NCI-H2107 treated with DMSO at 0.1 percent for 48 hours (cell line): ENCODE measurements around the gene USP24.

Source experiments
- DNase-seq: peaks from one replicate; lab custom pipeline; 2025; ENCODE audit not compliant: unreplicated experiment; lab: John Stamatoyannopoulos, UW

Gene USP24, protein sequence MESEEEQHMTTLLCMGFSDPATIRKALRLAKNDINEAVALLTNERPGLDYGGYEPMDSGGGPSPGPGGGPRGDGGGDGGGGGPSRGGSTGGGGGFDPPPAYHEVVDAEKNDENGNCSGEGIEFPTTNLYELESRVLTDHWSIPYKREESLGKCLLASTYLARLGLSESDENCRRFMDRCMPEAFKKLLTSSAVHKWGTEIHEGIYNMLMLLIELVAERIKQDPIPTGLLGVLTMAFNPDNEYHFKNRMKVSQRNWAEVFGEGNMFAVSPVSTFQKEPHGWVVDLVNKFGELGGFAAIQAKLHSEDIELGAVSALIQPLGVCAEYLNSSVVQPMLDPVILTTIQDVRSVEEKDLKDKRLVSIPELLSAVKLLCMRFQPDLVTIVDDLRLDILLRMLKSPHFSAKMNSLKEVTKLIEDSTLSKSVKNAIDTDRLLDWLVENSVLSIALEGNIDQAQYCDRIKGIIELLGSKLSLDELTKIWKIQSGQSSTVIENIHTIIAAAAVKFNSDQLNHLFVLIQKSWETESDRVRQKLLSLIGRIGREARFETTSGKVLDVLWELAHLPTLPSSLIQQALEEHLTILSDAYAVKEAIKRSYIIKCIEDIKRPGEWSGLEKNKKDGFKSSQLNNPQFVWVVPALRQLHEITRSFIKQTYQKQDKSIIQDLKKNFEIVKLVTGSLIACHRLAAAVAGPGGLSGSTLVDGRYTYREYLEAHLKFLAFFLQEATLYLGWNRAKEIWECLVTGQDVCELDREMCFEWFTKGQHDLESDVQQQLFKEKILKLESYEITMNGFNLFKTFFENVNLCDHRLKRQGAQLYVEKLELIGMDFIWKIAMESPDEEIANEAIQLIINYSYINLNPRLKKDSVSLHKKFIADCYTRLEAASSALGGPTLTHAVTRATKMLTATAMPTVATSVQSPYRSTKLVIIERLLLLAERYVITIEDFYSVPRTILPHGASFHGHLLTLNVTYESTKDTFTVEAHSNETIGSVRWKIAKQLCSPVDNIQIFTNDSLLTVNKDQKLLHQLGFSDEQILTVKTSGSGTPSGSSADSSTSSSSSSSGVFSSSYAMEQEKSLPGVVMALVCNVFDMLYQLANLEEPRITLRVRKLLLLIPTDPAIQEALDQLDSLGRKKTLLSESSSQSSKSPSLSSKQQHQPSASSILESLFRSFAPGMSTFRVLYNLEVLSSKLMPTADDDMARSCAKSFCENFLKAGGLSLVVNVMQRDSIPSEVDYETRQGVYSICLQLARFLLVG (N-terminal part only)

DNA sequence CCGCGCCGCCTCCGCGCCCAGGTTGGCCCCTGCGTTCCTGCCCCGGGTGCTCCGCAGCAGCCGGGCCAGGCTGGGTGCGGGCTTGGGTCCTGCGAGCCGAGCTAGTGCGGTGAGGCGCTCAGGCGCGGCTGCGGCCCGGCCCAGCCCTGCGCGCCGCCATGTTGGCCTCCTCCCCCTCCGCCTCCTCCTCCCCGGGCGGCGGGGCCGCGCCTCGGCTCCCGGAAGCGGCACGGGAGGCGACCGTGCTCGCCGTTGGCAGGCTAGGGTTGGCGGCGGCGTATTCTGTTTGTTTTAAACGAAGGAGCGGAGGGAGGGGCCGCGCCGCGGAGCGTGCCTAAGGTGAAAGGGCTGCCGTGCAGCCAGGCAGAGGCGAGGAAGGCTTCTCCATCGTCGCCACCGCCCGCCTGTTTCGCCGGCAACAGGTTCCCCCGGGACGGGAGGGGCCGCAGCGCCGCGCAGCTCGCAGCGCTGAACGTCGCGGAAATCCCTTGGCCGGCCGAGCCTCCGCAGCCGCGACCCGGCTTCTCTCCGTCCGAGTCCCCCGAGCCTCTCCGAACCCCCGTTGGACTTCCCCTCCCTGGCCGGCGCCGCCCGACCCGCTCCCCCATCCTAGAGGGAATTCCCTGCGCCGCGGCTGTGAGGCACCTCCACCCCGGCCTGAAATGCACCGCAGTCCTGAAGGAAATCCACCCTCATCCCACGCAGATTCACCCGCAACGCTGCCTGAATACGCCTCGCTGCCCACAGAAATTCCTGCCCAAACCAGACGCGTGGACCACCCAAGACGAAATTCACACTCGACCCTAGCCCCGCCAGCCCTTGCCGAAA lies at the start of gene USP24:
USP24 (minus strand) TSS at position 171 of the 828 bp plus-strand sequence. CDS start 251 bp downstream, outside the sequence.
- DNase-seq, result peak; percentile 29

DNA sequence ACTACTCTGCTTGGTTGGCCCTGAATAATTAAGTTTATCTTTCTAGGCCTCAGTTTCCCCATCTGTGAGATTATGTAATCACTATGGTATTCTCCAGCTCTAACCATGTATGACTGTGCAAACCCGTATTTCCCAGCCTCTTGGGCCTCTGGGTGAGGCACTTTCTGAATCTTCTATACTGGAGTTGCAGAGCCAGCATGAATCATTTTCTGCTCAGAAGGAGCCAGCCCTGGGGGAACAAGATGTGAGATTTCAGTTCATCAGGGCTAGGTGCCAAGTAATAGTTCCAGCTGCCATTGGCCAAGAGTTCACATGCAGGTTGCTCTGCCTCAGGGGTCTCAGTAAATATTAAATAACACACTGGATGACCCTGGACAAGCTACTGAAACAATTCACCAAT lies 47.7 kb upstream of the USP24 start:
- no peak for DNase-seq

DNA sequence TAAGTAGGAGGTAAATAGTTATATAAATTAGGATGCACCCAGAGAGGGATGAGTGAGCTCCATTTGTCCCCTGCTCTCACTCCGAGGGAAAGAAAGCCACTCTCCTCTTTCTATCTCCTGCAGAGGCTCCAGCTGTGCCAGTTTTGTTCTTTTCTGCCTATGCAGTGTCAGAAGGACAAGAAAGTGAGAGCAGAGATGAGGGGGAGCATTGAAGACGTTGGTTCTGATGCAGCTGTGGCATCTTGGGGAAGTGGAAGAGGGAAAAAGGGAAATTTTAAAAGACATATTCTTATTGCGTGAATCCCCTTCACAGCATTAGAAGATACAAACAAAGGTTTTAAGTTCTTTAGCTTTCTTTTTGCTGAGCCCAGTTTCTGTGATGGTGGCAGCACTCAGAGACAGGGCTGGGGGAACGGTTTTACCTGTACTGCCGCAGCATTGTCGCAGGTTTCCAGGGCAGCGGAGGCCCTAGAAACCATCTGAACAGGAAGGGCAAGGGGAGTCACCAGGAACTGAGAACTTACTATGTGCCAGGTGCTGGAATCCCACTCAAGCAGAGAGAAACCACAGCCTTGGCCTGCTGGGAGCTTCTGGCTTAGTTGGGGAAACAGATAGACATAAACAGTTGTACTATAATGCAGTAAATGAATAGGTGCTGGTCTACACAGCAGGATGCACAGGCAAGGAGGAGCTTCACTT lies 44.9 kb upstream of the USP24 start:
- DNase-seq, result no peak

DNA sequence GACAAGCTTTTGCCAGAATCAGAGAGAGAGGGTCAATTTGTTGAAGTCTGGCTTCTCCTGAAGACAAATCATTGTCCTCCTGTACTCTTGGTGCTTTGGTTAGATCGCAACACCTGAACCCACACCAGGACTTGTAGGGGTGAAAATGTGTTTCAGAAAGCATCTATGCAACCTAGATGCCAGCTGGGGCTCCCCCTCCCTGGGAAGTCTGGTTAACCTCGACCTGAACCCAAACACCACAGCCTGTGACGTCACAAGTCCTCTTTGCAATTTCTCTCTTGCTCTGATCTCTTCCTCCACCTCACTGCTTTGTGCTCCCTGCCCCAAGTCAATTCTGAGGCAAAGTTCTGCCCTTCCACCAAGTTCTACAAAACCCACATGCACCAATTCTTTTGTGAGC lies 42.8 kb upstream of the USP24 start:
- no peak for DNase-seq

DNA sequence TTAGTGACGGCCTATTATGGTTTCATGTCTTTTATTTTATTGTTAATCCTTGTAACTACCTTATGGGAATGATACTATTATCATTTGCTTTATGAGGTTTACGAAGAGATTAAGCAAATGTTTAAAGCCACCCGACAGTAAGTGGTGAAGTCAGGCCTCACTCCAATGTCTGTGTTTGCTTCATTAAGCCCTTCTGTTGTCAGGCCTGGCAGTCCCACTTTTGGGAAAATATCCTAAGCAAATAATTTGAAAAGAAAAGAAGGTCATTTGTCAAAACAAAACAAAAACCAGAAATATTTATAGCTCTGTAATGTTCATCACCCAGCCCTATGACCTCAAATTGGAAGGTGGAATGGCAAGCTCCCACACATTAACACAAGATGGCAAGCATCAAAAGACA lies 40.7 kb upstream of the USP24 start:
- DNase-seq, result no peak

DNA sequence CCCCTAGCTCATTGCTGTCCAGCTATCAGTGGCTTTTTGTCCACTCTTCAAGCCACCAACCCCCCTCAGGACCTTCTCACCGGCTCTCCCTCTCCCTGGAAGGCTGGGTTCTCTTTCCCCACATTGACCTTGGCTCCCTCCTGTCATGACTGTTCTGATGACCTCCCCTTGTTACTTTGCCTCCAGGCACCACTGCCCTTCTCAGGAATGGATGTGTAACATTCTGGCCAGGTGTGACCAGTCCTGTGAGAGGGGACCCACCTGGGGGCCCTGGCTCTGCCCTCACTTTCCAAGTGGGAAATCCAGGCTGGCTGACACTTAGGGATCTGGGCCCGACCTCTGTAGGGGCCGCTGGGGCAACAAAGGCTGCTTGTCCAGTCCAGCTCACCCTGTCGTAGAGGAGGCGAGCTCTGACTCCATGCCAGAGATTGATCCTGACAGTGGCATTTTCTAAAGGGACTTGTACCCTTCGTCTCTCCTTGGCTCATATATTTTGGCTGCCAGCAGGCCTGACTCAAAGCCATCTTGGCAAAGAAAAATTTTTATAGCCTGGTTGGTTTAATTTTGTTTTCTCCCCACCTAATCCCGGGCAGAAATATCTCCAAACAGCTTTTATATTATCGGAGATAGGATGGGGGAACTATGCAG lies 37.9 kb upstream of the USP24 start:
- no peak for DNase-seq

DNA sequence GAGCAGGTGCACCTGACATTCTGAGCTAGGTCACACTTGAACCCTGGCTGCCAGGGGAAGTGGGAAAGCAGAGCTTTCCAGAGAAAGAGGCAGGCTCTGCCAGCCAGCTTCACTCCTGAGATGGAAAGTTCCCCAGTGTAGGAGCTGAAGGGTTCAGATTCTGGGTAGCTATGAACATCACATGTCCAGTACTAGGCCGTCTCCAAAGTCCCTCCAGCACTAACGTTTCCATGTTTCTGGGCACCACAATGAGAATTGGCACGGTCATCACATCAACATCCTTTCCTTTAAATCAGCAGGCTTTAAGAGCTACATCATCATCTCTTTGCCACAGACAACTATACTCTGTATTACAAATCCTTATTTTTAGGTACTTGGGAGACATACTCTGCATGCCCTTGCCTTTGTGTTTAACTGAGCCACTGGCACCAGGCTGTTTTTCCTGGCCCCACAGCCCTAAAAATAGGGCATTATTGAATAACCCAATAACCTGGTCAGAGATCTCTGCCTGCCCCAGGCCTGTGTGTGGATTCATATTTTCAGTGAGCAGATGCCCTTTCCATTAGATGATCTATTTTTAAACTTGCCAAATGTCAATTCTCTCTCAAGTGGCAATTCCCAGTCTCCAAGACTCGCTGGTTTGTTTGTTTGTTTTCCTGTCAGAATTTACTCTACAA lies 35.4 kb upstream of the USP24 start:
- no peak for DNase-seq

DNA sequence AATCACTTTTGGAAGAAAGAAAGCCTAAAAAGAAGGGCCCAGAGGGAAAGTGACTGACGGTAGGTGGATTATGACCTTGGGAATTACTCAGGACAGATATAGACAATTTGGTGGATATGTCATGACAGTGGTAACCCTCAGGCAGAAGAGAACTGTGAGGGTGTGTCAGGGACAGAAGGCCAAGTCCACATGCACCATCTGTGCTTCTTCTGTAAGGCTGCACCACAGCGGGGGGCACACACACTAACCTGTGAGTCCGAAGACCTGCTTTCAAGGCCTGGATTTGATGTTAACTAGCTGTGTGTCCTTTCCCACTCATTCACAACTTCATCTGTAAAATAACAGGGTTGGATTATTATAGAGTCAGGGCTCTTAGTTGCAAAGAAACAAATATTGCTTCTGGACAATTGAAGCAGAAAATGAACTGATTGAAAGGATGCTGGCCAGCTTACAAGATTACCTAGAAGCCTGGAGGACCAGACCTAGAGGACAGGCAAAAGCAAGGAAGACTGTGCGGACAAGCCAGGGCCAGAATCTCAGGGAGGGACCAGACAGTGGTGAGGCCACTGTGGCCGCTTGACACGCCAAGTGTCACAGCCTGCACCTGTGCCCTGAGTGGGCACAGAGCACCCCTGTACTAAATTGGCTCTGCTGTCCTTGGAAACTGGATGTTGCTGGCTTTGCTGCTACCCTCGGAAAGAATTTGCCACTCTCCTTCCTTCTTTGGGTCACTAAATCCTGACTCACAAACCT lies 34.7 kb upstream of the USP24 start:
- DNase-seq, result no peak

DNA sequence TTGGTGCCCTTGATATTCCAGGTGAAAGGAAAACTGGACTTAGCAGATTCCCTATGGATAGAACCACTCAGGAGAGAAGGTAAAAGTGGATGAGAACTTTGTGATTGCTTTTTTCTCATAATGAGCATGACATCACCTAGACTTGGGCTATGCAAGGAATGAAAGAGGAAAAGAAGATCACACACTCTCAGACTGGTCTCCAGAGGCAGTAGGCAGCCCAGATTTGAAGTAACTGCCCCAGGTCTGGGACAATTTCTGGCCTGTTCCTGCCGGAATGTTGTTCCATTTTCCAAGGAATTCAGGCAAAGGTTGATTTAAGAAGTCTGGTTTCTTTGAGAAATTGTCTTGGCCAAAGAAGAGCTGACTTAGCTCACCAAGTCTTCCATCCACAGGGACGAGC lies 31.7 kb upstream of the USP24 start:
- DNase-seq, result no peak

DNA sequence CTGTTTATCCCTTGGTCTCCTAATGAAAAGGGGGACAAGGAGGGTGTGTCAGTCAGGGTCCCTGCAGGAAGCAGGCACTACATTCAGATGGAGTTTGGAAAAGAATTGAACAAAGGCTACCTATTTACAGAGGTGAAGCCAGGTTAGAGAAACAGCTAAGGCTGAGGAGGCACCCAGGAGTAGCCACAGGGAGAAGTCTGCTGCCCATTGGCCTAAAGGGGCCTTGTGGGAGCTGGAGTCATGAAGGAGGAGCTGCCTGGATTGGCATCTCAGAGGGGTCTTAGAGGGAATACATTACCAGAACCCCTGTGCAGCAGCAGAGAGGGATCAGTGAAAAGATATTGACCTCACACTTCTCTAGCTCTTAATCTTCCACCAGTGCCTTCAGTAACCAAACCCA lies 31.2 kb upstream of the USP24 start:
- DNase-seq, result no peak

DNA sequence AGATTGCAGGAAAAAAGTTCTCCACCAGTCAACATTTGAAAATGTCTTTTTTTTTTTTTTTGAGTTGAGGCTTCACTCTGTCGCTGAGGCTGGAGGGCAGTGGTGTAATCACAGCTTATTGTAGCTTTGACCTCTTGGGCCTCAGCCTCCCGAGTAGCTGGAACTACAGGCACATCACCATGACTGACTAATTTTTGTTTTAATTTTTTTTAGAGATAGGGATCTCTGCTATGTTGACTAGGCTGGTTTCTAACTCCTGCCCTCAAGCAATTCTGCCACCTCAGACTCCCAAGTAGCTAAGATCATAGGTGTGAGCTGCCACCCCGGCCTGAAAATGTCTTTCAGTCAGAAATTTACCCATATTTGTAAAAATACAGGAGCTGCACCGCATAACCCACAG lies 30.6 kb upstream of the USP24 start:
- DNase-seq, result no peak

DNA sequence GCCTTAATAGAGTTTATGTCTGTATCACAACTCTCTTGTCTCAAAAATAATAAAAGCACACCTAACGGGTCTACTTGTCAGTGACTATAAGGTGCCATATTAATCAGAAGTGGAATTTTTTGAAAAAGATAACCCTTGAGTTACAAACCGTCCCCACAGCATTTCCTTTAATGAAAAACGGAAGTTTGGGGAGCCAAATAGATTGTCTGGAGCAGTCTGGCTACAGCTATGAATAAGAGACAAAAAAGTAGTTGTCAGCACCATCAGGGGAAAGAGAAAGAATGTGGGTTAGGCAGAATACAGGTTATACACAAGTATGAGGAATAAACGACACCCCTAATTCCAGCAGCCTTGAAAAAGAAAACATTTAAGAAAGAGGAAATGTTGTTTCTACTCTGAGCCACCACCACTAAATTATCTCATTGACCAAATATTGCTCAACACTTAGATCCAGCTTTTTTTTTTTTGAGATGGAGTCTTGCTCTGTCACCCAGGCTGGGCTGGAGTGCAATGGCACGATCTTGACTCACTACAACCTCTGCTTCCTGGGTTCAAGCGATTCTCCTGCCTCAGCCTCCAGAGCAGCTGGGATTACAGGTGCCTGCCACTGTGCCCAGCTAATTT lies 29.4 kb upstream of the USP24 start:
- no peak for DNase-seq

DNA sequence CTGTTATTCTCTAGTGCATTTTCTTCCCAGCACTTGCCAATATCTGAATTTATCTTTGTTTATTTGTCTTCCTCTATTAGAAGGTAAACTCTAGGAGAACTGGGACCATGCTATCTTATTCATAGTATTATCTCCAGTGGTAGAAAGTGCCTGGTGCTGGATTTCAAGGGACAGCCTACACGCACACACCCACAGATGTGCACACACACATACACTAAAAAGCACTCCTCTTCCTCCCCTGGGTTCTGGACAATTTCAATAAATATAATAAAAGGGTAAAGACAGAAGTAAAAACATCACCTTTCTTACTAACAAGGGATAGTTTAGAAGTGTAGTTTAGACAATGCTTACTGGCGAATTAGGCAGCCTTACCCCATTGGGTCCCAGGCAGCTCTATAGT lies 28.5 kb upstream of the USP24 start:
- DNase-seq, result no peak

DNA sequence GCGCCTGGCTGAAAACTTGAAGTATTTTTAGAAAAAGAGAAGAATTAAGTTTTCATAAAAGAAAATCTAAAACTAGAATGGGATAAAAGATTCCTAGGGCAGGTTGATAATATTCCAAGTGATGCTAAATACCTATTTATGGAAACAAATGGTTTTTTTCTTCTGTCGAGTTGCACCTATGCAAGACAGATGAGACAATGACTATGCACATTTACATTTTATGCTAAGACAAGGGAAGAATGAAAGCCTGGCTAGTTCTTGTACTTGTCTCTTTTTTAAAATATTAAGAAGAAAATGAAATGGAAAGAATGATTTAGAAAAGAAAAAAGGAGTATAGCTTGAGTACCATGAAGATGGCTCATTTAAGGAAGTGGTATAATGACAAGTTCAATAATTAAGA lies 24.4 kb upstream of the USP24 start:
- no peak for DNase-seq

DNA sequence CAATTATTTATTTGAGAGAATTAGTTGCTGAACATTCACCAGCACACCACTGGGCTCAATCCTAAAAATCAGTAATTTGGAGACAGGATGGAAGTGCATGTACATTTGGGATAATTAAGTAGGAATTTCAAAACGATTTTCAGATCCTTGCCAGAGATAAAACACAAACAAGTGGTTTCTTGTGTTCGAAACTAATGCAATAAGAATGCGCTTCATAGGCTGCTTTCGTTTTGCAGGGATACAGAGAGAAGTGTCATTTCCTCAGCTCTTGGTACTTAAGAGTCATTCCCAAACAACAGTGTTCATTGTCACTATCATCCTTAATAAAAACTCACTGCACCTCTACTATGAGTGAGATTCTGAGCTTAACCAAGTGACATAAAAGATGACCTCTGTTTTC lies 20.6 kb upstream of the USP24 start:
- DNase-seq, result no peak

DNA sequence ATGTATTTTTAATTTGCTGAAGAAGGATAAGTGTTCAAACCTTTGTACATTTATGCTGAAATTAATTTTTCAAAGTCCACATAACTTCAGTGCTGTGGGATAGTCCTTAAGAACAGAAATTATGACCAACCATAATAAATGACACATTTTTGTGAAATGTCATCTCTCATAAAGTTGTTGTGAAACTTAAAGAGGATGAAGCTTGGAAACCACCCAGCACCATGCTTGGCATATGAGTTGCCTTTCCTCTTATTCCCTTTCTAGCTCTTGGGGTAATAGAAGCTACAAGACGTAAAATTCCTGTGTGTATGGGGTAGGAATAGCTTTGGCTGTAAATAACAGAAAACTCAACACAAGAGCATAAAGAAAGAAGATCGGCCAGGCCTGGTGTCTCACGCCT lies 18.9 kb upstream of the USP24 start:
- DNase-seq, result no peak

DNA sequence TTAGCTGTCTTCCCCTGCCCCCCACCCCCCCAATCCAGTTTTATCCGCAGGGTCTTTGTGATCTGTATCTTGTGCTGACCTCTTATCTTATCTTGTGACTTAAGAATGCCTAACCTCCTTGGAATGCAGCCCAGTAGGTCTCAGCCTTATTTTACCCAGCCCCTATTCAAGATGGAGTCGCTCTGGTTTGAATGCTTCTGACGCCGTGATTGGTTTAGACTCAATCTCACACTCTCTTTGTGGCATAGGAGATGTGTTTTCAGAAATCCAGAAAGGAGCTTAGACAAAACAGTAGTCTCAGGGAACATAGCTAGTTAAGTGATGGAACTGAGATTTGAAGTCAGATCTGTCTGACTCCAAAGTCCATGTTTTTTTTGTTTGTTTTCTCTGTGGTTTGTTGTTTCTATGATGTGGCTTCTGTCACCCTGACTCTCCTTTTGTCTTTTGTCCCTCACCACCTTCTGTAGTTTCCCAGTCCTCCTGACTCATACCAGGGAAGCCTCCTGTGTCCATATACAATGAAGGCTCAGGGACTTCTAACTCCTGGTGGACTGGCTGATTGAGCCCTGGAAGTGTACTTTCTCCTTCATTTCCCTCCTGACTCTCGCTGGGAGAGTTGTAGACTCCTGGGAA lies 18.1 kb upstream of the USP24 start:
- no peak for DNase-seq
